NCI-H1092 (cell line): ENCODE results near the gene SPATA33.
A peak's percentile ranks its signal among the peaks of the same experiment; 100 is the strongest.
"Not testable (repeated sequence)": the region's sequence is repeated elsewhere in the genome, so short reads cannot be mapped to it uniquely, and the experiment has no call there.

Experiments
- DNase-seq: peaks from one replicate; lab custom pipeline; 2025; lab: John Stamatoyannopoulos, UW

The SPATA33 gene

GRCh38 chr16:89664238-89664637 is 6.6 kb downstream of the SPATA33 start:
- DNase-seq = not testable (repeated sequence)

- not testable (repeated sequence) for DNase-seq
These were observed 9.4 kb downstream of the SPATA33 start for GRCh38 chr16:89667000-89667399.

GRCh38 chr16:89667633-89668032 is 10.0 kb downstream of the SPATA33 start:
- DNase-seq = no peak

- DNase-seq = no peak
These were observed 11.1 kb downstream of the SPATA33 start for GRCh38 chr16:89668790-89669158.

GRCh38 chr16:89669755-89670154 is 12.1 kb downstream of the SPATA33 start:
- DNase-seq = no peak

- DNase-seq = no peak
These were observed 13.1 kb downstream of the SPATA33 start for GRCh38 chr16:89670496-89671431.

GRCh38 chr16:89671565-89671964 is 13.9 kb downstream of the SPATA33 start:
- DNase-seq = not testable (repeated sequence)

- no peak for DNase-seq
These were observed 14.7 kb downstream of the SPATA33 start for GRCh38 chr16:89672177-89672941.

GRCh38 chr16:89678258-89678657 is 20.6 kb downstream of the SPATA33 start:
- DNase-seq = no peak

- DNase-seq = no peak
These were observed 28.3 kb downstream of the SPATA33 start for GRCh38 chr16:89685916-89686315.

GRCh38 chr16:89686520-89687091 is 29.0 kb downstream of the SPATA33 start, which contains the start of gene CDK10:
TSS of gene CDK10 (plus strand) at chr16:89686689. CDS start at chr16:89686711, 22 bp downstream.
- peak; percentile 93 for DNase-seq

GRCh38 chr16:89687092-89687940 is 29.7 kb downstream of the SPATA33 start:
- no peak for DNase-seq

- DNase-seq = no peak
These were observed 30.8 kb downstream of the SPATA33 start for GRCh38 chr16:89688395-89688794.

GRCh38 chr16:89689142-89689541 is 31.5 kb downstream of the SPATA33 start:
- no peak for DNase-seq

- not testable (repeated sequence) for DNase-seq
These were observed 32.0 kb downstream of the SPATA33 start for GRCh38 chr16:89689621-89690020.

GRCh38 chr16:89690392-89690901 is 32.8 kb downstream of the SPATA33 start:
- no peak for DNase-seq

- no peak for DNase-seq
These were observed 33.8 kb downstream of the SPATA33 start for GRCh38 chr16:89691231-89691985.

GRCh38 chr16:89691986-89692569 is 34.4 kb downstream of the SPATA33 start:
- no peak for DNase-seq

GRCh38 chr16:89693289-89693731 is 35.7 kb downstream of the SPATA33 start:
- no peak for DNase-seq
